Adrenal gland (tissue), 5 donors: ENCODE results near the gene SCFD1.

Experiments
- CTCF ChIP-seq, 6 experiments: fragments of 450-650 bp in 4 of 6; fragments of 200-600 bp in 2 of 6; sonication (generic) in 1 of 6; IDR thresholded peaks; 1 replicate in 5 of 6; 2 replicates in 1 of 6; pipeline versions ENCODE4 v1.5.1 to v1.8.0; 2016 to 2021; ENCODE audit warnings: antibody characterized with exemption in 6 of 6, mild to moderate bottlenecking in 2 of 6, moderate library complexity in 1 of 6
- POLR2A ChIP-seq, 2 donors: fragments of 450-650 bp; IDR thresholded peaks; one replicate each; pipeline ENCODE4 v1.6.1; 2017; ENCODE audit warnings: antibody characterized with exemption in 2 of 2, mild to moderate bottlenecking in 2 of 2, moderate library complexity in 1 of 2
- donor health status: DM: no; HTN: no; CAD: no.

GRCh38 chr14:30737916-30738315 is 115.8 kb downstream of the SCFD1 start:
- no peak for TF ChIP-seq POLR2A (IDR thresholded peaks at IDR 0.05)
- TF ChIP-seq CTCF (IDR thresholded peaks at IDR 0.05) = no peak
